ENCODE results near the gene ABCC3.

ABCC3 gene

GRCh38 chr17:50629902-50630301 is 4.8 kb upstream of the ABCC3 start:
- Mint-ChIP-seq H3K36me3 (ENCODE audit: low read depth) (no peaks in the 10 kb centered on the region), H3K27ac (no peak overlapping the region), H3K4me3 (no peak overlapping the region), H3K9me3 (no peaks in the 10 kb centered on the region), H3K4me1 (ENCODE audit: low read depth) (peaks cover 6% of the 10 kb centered on the region), H3K27me3 (ENCODE audit: low read depth) (peaks cover 55% of the 10 kb centered on the region)
- no peak for DNase-seq (ENCODE audit: low spot score)

GRCh38 chr17:50630524-50631194 is 4.0 kb upstream of the ABCC3 start:
- Mint-ChIP-seq H3K27ac (no peak overlapping the region), H3K27me3 (ENCODE audit: low read depth) (peaks cover 61% of the 10 kb centered on the region), H3K36me3 (ENCODE audit: low read depth) (no peaks in the 10 kb centered on the region), H3K9me3 (no peaks in the 10 kb centered on the region), H3K4me1 (ENCODE audit: low read depth) (peaks cover 6% of the 10 kb centered on the region), H3K4me3 (no peak overlapping the region)
- DNase-seq (ENCODE audit: low spot score), result peak; percentile 23

- Mint-ChIP-seq H3K4me3 (no peak overlapping the region), H3K27me3 (ENCODE audit: low read depth) (peaks cover 68% of the 10 kb centered on the region), H3K9me3 (no peaks in the 10 kb centered on the region)
Observed at GRCh38 chr17:50631195-50631907, 3.3 kb upstream of the ABCC3 start.

GRCh38 chr17:50631908-50632571 is 2.6 kb upstream of the ABCC3 start:
- Mint-ChIP-seq H3K9me3 (no peaks in the 10 kb centered on the region), H3K4me1 (ENCODE audit: low read depth) (peaks cover 6% of the 10 kb centered on the region), H3K27me3 (ENCODE audit: low read depth) (peaks cover 73% of the 10 kb centered on the region), H3K36me3 (ENCODE audit: low read depth) (no peaks in the 10 kb centered on the region), H3K27ac (no peak overlapping the region), H3K4me3 (no peak overlapping the region)
- DNase-seq (ENCODE audit: low spot score), result no peak

More at GRCh38 chr17:50631195-50631907, 3.3 kb upstream of the ABCC3 start:
- Mint-ChIP-seq H3K36me3 (ENCODE audit: low read depth) (no peaks in the 10 kb centered on the region), H3K4me1 (ENCODE audit: low read depth) (peaks cover 6% of the 10 kb centered on the region), H3K27ac (no peak overlapping the region)
- DNase-seq (ENCODE audit: low spot score), result no peak

- Mint-ChIP-seq H3K27me3 (ENCODE audit: low read depth) (peaks cover 74% of the 10 kb centered on the region), H3K4me3 (no peak overlapping the region), H3K27ac (no peak overlapping the region), H3K9me3 (no peaks in the 10 kb centered on the region), H3K4me1 (ENCODE audit: low read depth) (peaks cover 4% of the 10 kb centered on the region), H3K36me3 (ENCODE audit: low read depth) (no peaks in the 10 kb centered on the region)
- no peak for DNase-seq (ENCODE audit: low spot score)
Observed at GRCh38 chr17:50632637-50633036, 2.0 kb upstream of the ABCC3 start.

GRCh38 chr17:50633683-50634082 is 998 bp upstream of the ABCC3 start:
- Mint-ChIP-seq H3K4me3 (no peak overlapping the region), H3K4me1 (ENCODE audit: low read depth) (no peaks in the 10 kb centered on the region), H3K27ac (no peak overlapping the region), H3K27me3 (ENCODE audit: low read depth) (peaks cover 77% of the 10 kb centered on the region), H3K9me3 (no peaks in the 10 kb centered on the region), H3K36me3 (ENCODE audit: low read depth) (no peaks in the 10 kb centered on the region)
- DNase-seq (ENCODE audit: low spot score), result no peak

- Mint-ChIP-seq H3K4me1 (ENCODE audit: low read depth) (no peaks in the 10 kb centered on the region), H3K27me3 (ENCODE audit: low read depth) (peaks cover 73% of the 10 kb centered on the region), H3K9me3 (no peaks in the 10 kb centered on the region), H3K4me3 (no peak overlapping the region), H3K27ac (no peak overlapping the region), H3K36me3 (ENCODE audit: low read depth) (no peaks in the 10 kb centered on the region)
- no peak for DNase-seq (ENCODE audit: low spot score)
Observed at GRCh38 chr17:50634915-50635731, 442 bp downstream of the ABCC3 start.

GRCh38 chr17:50635732-50635981 is 976 bp downstream of the ABCC3 start:
- Mint-ChIP-seq H3K36me3 (ENCODE audit: low read depth) (no peaks in the 10 kb centered on the region), H3K4me3 (no peak overlapping the region), H3K27ac (no peak overlapping the region), H3K27me3 (ENCODE audit: low read depth) (peaks cover 70% of the 10 kb centered on the region), H3K4me1 (ENCODE audit: low read depth) (no peaks in the 10 kb centered on the region), H3K9me3 (no peaks in the 10 kb centered on the region)
- DNase-seq (ENCODE audit: low spot score), result no peak

- no peaks in the 10 kb centered on the region for H3K36me3 Mint-ChIP-seq (ENCODE audit: low read depth)
- H3K9me3 Mint-ChIP-seq, result no peaks in the 10 kb centered on the region
- DNase-seq (ENCODE audit: low spot score), result no peak
- H3K27ac Mint-ChIP-seq, result no peak overlapping the region
- H3K4me1 Mint-ChIP-seq (ENCODE audit: low read depth), result no peaks in the 10 kb centered on the region
- H3K27me3 Mint-ChIP-seq (ENCODE audit: low read depth), result peaks cover 68% of the 10 kb centered on the region
- no peak overlapping the region for H3K4me3 Mint-ChIP-seq
Observed at GRCh38 chr17:50635982-50636803, 1.5 kb downstream of the ABCC3 start.

GRCh38 chr17:50636804-50637195 is 2.1 kb downstream of the ABCC3 start:
- Mint-ChIP-seq H3K27ac (no peak overlapping the region), H3K9me3 (no peaks in the 10 kb centered on the region), H3K4me1 (ENCODE audit: low read depth) (no peaks in the 10 kb centered on the region), H3K4me3 (no peak overlapping the region), H3K27me3 (ENCODE audit: low read depth) (peaks cover 65% of the 10 kb centered on the region), H3K36me3 (ENCODE audit: low read depth) (no peaks in the 10 kb centered on the region)
- DNase-seq (ENCODE audit: low spot score), result no peak

- no peaks in the 10 kb centered on the region for H3K9me3 Mint-ChIP-seq
- H3K27ac Mint-ChIP-seq, result no peak overlapping the region
- no peak overlapping the region for H3K4me3 Mint-ChIP-seq
- H3K27me3 Mint-ChIP-seq (ENCODE audit: low read depth), result peaks cover 54% of the 10 kb centered on the region
- no peak for DNase-seq (ENCODE audit: low spot score)
- H3K36me3 Mint-ChIP-seq (ENCODE audit: low read depth), result no peaks in the 10 kb centered on the region
- H3K4me1 Mint-ChIP-seq (ENCODE audit: low read depth), result no peaks in the 10 kb centered on the region
Observed at GRCh38 chr17:50637829-50638605, 3.3 kb downstream of the ABCC3 start.

GRCh38 chr17:50638606-50638965 is 3.9 kb downstream of the ABCC3 start:
- no peaks in the 10 kb centered on the region for H3K36me3 Mint-ChIP-seq (ENCODE audit: low read depth)
- no peak overlapping the region for H3K27ac Mint-ChIP-seq
- H3K9me3 Mint-ChIP-seq, result no peaks in the 10 kb centered on the region
- peaks cover 48% of the 10 kb centered on the region for H3K27me3 Mint-ChIP-seq (ENCODE audit: low read depth)
- H3K4me1 Mint-ChIP-seq (ENCODE audit: low read depth), result no peaks in the 10 kb centered on the region
- H3K4me3 Mint-ChIP-seq, result no peak overlapping the region
- DNase-seq (ENCODE audit: low spot score), result no peak

All from T-helper 2 cell treated with Interferon-gamma antibody and Interleukin-4, amounts not matched to agents 5 μg/mL and 100 μg/mL, for 36 hours (primary cell).